Measurements from ENCODE around the gene AGR2. TPM values are rescaled to one million over a fixed set of nuclear protein-coding genes. Genes with fewer than 3 reads are reported as not detected.

Gene AGR2
- total and polyA plus RNA-seq, 10 of the 15 experiments (the other 5 are each of a cell fraction or from before 2014, with no cell fraction given): 0.67 TPM; not detected in 9

- TF ChIP-seq RELB (IDR thresholded peaks at IDR 0.05; ENCODE audit: low read depth) (no peak), ESRRA (IDR thresholded peaks at IDR 0.05; ENCODE audit: low read length) (no peak), FOS (IDR thresholded peaks at IDR 0.05; ENCODE audit: borderline replicate concordance, extremely low read depth, insufficient read length) (no peak)
Measured at GRCh38 chr7:16743236-16743635, 61.6 kb downstream of the AGR2 start (continued).

GRCh38 chr7:16742547-16742946 is 62.3 kb downstream of the AGR2 start:
- Histone ChIP-seq H3K4me1 (ENCODE audit: control insufficient read depth, insufficient read depth, low read length) (no peaks in the 10 kb centered on the region), H3K27me3 (replicated peaks in 1 of 2; ENCODE audit: control insufficient read depth in 2 of 2, insufficient read depth in 2 of 2, low read length in 1 of 2) (no peaks in the 10 kb centered on the region; a peak in 1 of 4 replicates), H3K4me3 (no peak overlapping the region), H3K4me2 (ENCODE audit: control insufficient read depth, insufficient read depth) (no peak overlapping the region), H4K20me1 (ENCODE audit: control insufficient read depth, insufficient read depth) (no peaks in the 10 kb centered on the region), H3K9ac (ENCODE audit: control insufficient read depth, insufficient read depth, low read length) (no peak overlapping the region), H3K9me3 (replicated peaks; ENCODE audit: control insufficient read depth, insufficient read depth, low read length) (no peaks in the 10 kb centered on the region), H3K79me2 (ENCODE audit: control insufficient read depth, insufficient read depth, low read length) (no peaks in the 10 kb centered on the region), H3K36me3 (ENCODE audit: control insufficient read depth in 2 of 2, insufficient read depth in 2 of 2, low read length in 1 of 2) (no peaks in the 10 kb centered on the region), H2AFZ (ENCODE audit: control insufficient read depth, low read depth, low read length) (no peak overlapping the region), H3K27ac (ENCODE audit: control insufficient read depth, insufficient read depth) (no peak overlapping the region)
- in situ Hi-C loops (cut with MboI): no loop called here
- FAIRE-seq: no peak
- no peak for ATAC-seq
- RAD21 ChIA-PET (ENCODE audit: unreplicated experiment): no interaction called here
- SMC1A ChIA-PET (ENCODE audit: uncharacterized antibody, unreplicated experiment): no interaction called here
- no peak for DNase-seq (ENCODE audit: low read depth, low spot score)
- WGBS (ENCODE audit: insufficient coverage, insufficient replicate concordance, low lambda C conversion rate, missing lambda C conversion rate): 8% methylated on average over 3 of the region's 3 CpGs
- no TSS peak for BruUV-seq (replicated peaks)
- CTCF ChIA-PET: no interaction called here
- intact Hi-C loops (cut with micrococcal nuclease; ENCODE audit: unreplicated experiment): no loop called here
- POLR2A ChIA-PET: no interaction called here
- TF ChIP-seq CEBPB (IDR thresholded peaks at IDR 0.05; ENCODE audit: borderline replicate concordance in 1 of 2, low read depth in 2 of 2, low read length in 2 of 2) (no peak), ETV6 (conservative IDR thresholded peaks at IDR 0.05 in 1 of 2, IDR thresholded peaks at IDR 0.05 in 1 of 2; ENCODE audit: borderline replicate concordance in 1 of 2, low read depth in 1 of 2) (no peak), IRF5 (IDR thresholded peaks at IDR 0.05; ENCODE audit: borderline replicate concordance) (no peak), CTCF (IDR thresholded peaks at IDR 0.05 in 2 of 3, conservative IDR thresholded peaks at IDR 0.05 in 1 of 3; ENCODE audit: control insufficient read depth in 2 of 3, extremely low read depth in 1 of 3, insufficient read depth in 1 of 3, low read depth in 3 of 3, low read length in 3 of 3) (no peak)

Other genes starting within 250 kb of the AGR2 start
- gene ANKMY2, start 159.2 kb downstream of the AGR2 start, total RNA-seq (2014; rRNA removed): 0.11 and 0.16 TPM in 2 replicates
- 0.32 and 0.45 TPM in 2 replicates for gene ANKMY2, start 159.2 kb downstream of the AGR2 start, total RNA-seq (2014; rRNA removed; fragmentation: Illumina TruSeq; extraction: Trizol)
- gene ANKMY2, start 159.2 kb downstream of the AGR2 start, total RNA-seq (2021): 0.33 and 0.37 TPM in 2 replicates
- 0.12 and 0.14 TPM in 2 replicates for gene ANKMY2, start 159.2 kb downstream of the AGR2 start, polyA plus RNA-seq (2011; rRNA removed)
- 0.28 and 0.36 TPM in 2 replicates for gene ANKMY2, start 159.2 kb downstream of the AGR2 start, polyA plus RNA-seq (2014; fragmentation: Illumina TruSeq; extraction: Trizol)
- gene ANKMY2, start 159.2 kb downstream of the AGR2 start, polyA plus RNA-seq (2014; fragmentation: Nextera tagmentation; extraction: Ambion mirVana): under 1 TPM; 0.31 to 0.37 TPM
- gene ANKMY2, start 159.2 kb downstream of the AGR2 start, polyA plus RNA-seq (2014; rRNA removed): 0.10 and 0.25 TPM in 2 replicates
- gene ANKMY2, start 159.2 kb downstream of the AGR2 start, polyA plus RNA-seq (2016; fragmentation: Nextera tagmentation; extraction: Ambion mirVana): under 1 TPM; 0.28 to 0.48 TPM
- 1.3 TPM in 2 replicates for gene BZW2, start 158.8 kb downstream of the AGR2 start, total RNA-seq (2014; rRNA removed)
- 1.2 and 2.5 TPM in 2 replicates for gene BZW2, start 158.8 kb downstream of the AGR2 start, total RNA-seq (2014; rRNA removed; fragmentation: Illumina TruSeq; extraction: Trizol)
- gene BZW2, start 158.8 kb downstream of the AGR2 start, total RNA-seq (2021): 1.6 and 2.4 TPM in 2 replicates
- gene BZW2, start 158.8 kb downstream of the AGR2 start, polyA plus RNA-seq (2011; rRNA removed): 2.3 and 3.1 TPM in 2 replicates
- 3.1 and 5.7 TPM in 2 replicates for gene BZW2, start 158.8 kb downstream of the AGR2 start, polyA plus RNA-seq (2014; fragmentation: Illumina TruSeq; extraction: Trizol)
- gene BZW2, start 158.8 kb downstream of the AGR2 start, polyA plus RNA-seq (2014; fragmentation: Nextera tagmentation; extraction: Ambion mirVana): 1 to 10 TPM; 3.8 to 3.9 TPM
- gene BZW2, start 158.8 kb downstream of the AGR2 start, polyA plus RNA-seq (2014; rRNA removed): 1.7 and 1.8 TPM in 2 replicates
- 1 to 10 TPM; 5.8 to 6.8 TPM for gene BZW2, start 158.8 kb downstream of the AGR2 start, polyA plus RNA-seq (2016; fragmentation: Nextera tagmentation; extraction: Ambion mirVana)
- not detected in 2 replicates for gene TSPAN13, start 51.2 kb downstream of the AGR2 start, total RNA-seq (2014; rRNA removed)
- not detected in 2 replicates for gene TSPAN13, start 51.2 kb downstream of the AGR2 start, total RNA-seq (2014; rRNA removed; fragmentation: Illumina TruSeq; extraction: Trizol)
- gene TSPAN13, start 51.2 kb downstream of the AGR2 start, total RNA-seq (2021): 0.26 and 0.35 TPM in 2 replicates
- gene TSPAN13, start 51.2 kb downstream of the AGR2 start, polyA plus RNA-seq (2011; rRNA removed): not detected in 2 replicates
- gene TSPAN13, start 51.2 kb downstream of the AGR2 start, polyA plus RNA-seq (2014; fragmentation: Illumina TruSeq; extraction: Trizol): not detected in 2 replicates
- not detected for gene TSPAN13, start 51.2 kb downstream of the AGR2 start, polyA plus RNA-seq (2014; fragmentation: Nextera tagmentation; extraction: Ambion mirVana)
- gene TSPAN13, start 51.2 kb downstream of the AGR2 start, polyA plus RNA-seq (2014; rRNA removed): not detected in 2 replicates
- gene TSPAN13, start 51.2 kb downstream of the AGR2 start, polyA plus RNA-seq (2016; fragmentation: Nextera tagmentation; extraction: Ambion mirVana): under 1 TPM in 1 of 2 experiments, not detected in 1; 0.37 TPM
- gene AGR3, start 77.0 kb upstream of the AGR2 start, total RNA-seq (2014; rRNA removed): not detected in 2 replicates
- gene AGR3, start 77.0 kb upstream of the AGR2 start, total RNA-seq (2014; rRNA removed; fragmentation: Illumina TruSeq; extraction: Trizol): not detected in 2 replicates
- not detected in 2 replicates for gene AGR3, start 77.0 kb upstream of the AGR2 start, total RNA-seq (2021)
- gene AGR3, start 77.0 kb upstream of the AGR2 start, polyA plus RNA-seq (2011; rRNA removed): not detected in 2 replicates
- not detected in 2 replicates for gene AGR3, start 77.0 kb upstream of the AGR2 start, polyA plus RNA-seq (2014; fragmentation: Illumina TruSeq; extraction: Trizol)
- not detected for gene AGR3, start 77.0 kb upstream of the AGR2 start, polyA plus RNA-seq (2014; fragmentation: Nextera tagmentation; extraction: Ambion mirVana)
- gene AGR3, start 77.0 kb upstream of the AGR2 start, polyA plus RNA-seq (2014; rRNA removed): not detected in 2 replicates
- not detected for gene AGR3, start 77.0 kb upstream of the AGR2 start, polyA plus RNA-seq (2016; fragmentation: Nextera tagmentation; extraction: Ambion mirVana)

All from GM12878 (cell line).